Esophagus (tissue), 2 donors: ENCODE data around the gene PNPLA2. TPM values are rescaled to one million over a fixed set of nuclear protein-coding genes. Genes with fewer than 3 reads are reported as not detected.

Experiments used
- H3K27ac ChIP-seq, 2 donors: one replicate each; pipeline ENCODE4 v1.5.1; 2013; ENCODE audit warnings: low read depth in 2 of 2, mild to moderate bottlenecking in 2 of 2, inconsistent platforms in 1 of 2, low read length in 1 of 2, moderate library complexity in 1 of 2
- H3K27me3 ChIP-seq, 2 donors: one replicate each; pipeline ENCODE4 v1.6.1; 2013; ENCODE audit warnings: low read length in 2 of 2, control low read depth in 1 of 2, mild to moderate bottlenecking in 1 of 2; ENCODE audit not compliant: insufficient read depth in 2 of 2, control insufficient read depth in 1 of 2
- H3K36me3 ChIP-seq, 2 donors: one replicate each; pipeline ENCODE4 v1.6.1; 2013; ENCODE audit warnings: low read length in 1 of 2; ENCODE audit not compliant: control insufficient read depth in 2 of 2, insufficient read depth in 2 of 2
- H3K4me1 ChIP-seq, 2 donors: one replicate each; pipeline ENCODE4 v1.6.1; 2013; ENCODE audit warnings: low read length in 1 of 2; ENCODE audit not compliant: control insufficient read depth in 2 of 2, insufficient read depth in 2 of 2
- H3K4me3 ChIP-seq, 2 donors: one replicate each; pipeline ENCODE4 v1.5.1; 2013; ENCODE audit warnings: low read length in 2 of 2, mild to moderate bottlenecking in 2 of 2, low read depth in 1 of 2, moderate library complexity in 1 of 2
- H3K9me3 ChIP-seq, 2 donors: one replicate each; pipeline ENCODE4 v1.6.1; 2013; ENCODE audit warnings: mild to moderate bottlenecking in 2 of 2, low read depth in 1 of 2, low read length in 1 of 2, moderate library complexity in 1 of 2; ENCODE audit not compliant: control insufficient read depth in 2 of 2, insufficient read depth in 1 of 2
- WGBS, 2 donors: extraction: QIAGEN DNeasy Blood & Tissue Kit; methylation state at CpG; one replicate each; pipeline ENCODE4 v1.1.7; 2013; 5-methylcytosine and 5-hydroxymethylcytosine counted together
- polyA plus RNA-seq, 2 donors: library from polyadenylated mRNA; stranded (reverse); fragments of 200-250 nt; gene quantifications; one replicate each; pipeline ENCODE4 v1.2.3, GENCODE V29; 2013
- donor health status: healthy with polysubstance abuse.
- donor health status: Bipolar disorder and iron deficiency.

The PNPLA2 gene, protein sequence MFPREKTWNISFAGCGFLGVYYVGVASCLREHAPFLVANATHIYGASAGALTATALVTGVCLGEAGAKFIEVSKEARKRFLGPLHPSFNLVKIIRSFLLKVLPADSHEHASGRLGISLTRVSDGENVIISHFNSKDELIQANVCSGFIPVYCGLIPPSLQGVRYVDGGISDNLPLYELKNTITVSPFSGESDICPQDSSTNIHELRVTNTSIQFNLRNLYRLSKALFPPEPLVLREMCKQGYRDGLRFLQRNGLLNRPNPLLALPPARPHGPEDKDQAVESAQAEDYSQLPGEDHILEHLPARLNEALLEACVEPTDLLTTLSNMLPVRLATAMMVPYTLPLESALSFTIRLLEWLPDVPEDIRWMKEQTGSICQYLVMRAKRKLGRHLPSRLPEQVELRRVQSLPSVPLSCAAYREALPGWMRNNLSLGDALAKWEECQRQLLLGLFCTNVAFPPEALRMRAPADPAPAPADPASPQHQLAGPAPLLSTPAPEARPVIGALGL
- 10 to 100 TPM; 51.7 to 53.2 TPM for polyA plus RNA-seq

DNA sequence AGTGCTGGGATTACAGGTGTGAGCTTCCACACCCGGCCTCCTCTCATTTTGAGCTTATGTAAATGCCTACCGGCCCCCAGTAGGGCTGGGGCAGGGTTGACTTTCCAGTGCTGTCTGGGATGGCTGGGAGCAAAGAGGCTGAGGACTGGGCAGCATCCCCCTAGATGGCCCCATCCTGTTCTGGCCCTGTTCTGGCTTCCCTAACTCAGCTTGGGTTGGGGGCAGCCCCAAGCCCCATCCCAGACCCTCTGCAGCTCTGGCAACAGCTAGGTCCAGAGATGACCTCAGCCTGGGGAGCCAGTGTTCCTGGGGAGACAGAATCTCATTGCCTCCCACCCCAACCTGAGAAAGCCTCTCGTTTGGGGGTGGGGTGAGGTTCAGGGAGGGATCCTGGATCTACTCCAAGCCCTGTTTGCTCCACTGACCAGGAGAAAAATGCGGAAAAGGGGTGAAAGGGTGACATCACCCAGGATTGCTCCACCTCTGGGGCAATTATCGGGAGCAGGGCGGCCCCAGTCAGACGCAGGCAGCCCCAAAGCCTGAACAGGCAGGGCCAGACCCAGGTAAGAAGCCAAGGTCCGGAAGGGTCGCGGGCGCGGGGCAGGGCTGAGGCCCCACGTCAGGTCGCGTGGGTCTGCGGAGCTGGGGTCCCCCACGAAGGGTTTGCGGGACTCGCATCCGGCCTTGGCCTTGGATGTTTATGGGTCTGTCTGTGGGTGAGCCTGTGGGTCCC is at the start of gene PNPLA2:
Gene PNPLA2, plus strand, starts transcription at position 519 of the 733 bp plus-strand sequence. CDS start 805 bp downstream, outside the sequence.
- H3K27me3 ChIP-seq = no peaks in the 10 kb centered on the region
- peaks cover 8 to 9% of the 10 kb centered on the region in 2 donors for H3K36me3 ChIP-seq
- no peaks in the 10 kb centered on the region for H3K9me3 ChIP-seq
- H3K27ac ChIP-seq = peak within 1 kb of the TSS; percentile 93 to 98
- H3K4me3 ChIP-seq = peak within 1 kb of the TSS; percentile 78
- 17% methylated on average over 20 of the region's 20 CpGs for WGBS, 2 donors
- peaks cover 13 to 22% of the 10 kb centered on the region in 2 donors for H3K4me1 ChIP-seq

DNA sequence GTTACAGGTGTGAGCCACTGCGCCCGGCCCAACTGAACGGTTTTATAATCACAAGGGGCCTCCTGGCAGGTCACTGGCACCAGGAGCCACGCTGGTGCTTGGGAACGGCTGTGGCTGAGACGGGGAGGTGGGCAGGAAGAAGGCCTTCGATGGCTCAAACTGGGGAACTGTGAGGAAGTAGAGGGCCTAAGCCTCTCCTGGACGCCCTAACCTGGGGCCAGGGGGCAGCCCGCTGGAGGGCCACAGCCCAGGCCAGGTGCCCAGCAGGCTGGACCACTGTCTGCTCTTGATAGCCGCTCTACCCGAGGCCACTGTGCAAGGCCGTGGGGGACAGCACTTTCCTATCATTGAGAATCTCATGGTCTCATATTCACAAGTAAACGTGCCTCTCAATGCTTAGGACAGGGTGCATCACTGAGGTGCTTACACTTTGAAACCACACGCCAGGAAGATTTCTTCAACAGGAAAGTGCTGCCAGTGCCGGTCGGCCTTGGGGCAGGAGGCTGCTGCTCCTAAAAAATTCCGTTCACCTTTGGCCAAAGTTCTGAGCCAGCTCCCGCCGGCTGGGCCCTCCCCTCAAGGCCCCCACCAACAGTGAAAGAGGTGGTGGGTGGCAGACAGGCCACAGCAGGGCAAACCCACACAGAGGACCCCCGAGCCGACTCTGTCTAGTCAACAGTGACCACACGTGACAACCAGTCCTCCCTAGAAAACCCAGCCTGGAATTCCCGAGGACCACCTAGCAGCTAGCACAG is 48.6 kb upstream of the PNPLA2 start:
- Histone ChIP-seq H3K36me3 (peaks cover 20 to 58% of the 10 kb centered on the region in 2 donors), H3K4me3 (no peak overlapping the region), H3K27ac (no peak overlapping the region), H3K27me3 (no peaks in the 10 kb centered on the region), H3K4me1 (peaks cover 4 to 6% of the 10 kb centered on the region in 2 donors), H3K9me3 (no peaks in the 10 kb centered on the region)
- WGBS, 2 donors = 88 to 90% methylated on average over 23 of the region's 23 CpGs

DNA sequence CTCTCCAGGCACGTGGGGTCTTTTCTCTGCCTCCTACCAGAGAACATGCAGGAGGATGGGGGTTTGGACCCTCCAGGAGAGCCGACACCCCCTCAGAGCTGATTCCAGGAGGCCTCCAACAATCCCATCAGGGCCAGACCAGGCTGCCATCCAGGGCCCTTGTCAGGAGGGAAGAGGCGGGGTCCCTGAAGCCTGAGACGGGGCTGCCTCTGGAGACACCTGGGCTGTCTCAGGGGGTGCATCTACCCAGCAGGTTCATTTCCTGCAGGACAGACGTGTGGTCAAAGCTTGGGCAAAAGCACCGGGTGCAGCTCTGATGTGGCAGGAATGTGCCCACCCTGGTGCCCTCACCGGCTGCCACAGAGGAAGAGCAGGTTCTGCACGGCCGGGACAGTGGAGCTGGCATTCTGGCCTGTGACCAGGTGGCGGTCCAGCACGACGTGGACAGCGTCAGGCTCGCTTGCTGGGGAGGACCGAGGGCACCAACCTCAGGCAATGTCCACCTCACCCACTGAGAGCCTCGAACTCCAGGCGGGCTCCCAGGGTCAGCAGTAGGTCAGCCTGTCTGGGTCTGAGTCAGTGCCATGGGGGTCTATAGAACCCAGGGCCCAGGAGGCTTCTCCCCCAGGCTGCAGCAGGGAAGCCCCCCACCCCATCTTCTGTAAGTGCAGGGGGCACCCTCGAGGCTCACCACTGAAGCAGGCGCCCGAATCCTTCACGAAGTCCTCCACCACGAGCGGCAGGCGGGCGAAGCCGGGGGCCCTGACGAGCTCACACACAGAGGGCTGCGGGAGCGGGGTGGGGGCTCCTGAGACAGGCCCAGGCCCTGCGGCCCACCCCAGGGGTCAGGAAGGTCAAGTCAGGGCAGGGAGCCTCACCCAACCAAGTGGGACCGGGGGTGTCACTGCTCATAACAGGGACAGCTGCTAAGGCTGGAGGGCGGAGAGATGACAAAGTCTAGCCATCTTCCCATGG is 47.8 kb upstream of the PNPLA2 start:
- WGBS, 2 donors = 90 to 93% methylated on average over 31 to 32 of the region's 32 CpGs
- H3K27ac ChIP-seq = no peak overlapping the region
- no peaks in the 10 kb centered on the region for H3K9me3 ChIP-seq
- H3K4me3 ChIP-seq = no peak overlapping the region
- H3K4me1 ChIP-seq = peaks cover 10 to 12% of the 10 kb centered on the region in 2 donors
- no peaks in the 10 kb centered on the region for H3K27me3 ChIP-seq
- H3K36me3 ChIP-seq = peaks cover 20 to 58% of the 10 kb centered on the region in 2 donors

DNA sequence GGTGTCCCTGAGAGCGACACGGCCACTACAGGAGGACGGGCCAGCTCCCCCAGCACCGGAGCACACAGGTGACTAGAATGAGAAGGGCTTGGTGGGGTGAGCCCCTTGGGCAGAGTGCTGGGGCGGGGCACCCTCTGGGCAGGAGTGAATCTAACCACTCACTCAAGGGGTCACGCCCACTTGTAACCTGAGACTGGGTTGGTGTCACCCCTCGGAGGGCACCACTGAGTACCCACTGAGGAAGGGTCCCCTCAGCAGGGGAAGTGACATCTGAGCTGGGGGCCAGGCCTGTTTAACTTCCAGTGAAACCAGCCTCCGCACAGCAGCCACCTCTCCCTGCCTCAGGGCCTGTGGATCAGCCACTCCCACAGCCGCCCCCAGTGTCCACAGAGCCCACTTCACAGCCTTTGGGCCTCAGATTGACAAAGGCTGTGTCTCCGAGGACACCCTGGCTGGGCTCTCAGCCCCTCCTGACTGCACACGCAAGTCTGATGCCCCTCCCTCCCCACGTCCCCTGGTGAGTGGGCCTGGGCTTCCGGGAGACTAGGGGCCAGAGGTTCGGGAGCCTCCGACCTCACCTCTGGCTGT is 47.0 kb upstream of the PNPLA2 start:
- Histone ChIP-seq H3K4me1 (peaks cover 10 to 16% of the 10 kb centered on the region in 2 donors), H3K4me3 (no peak overlapping the region), H3K27me3 (no peaks in the 10 kb centered on the region), H3K27ac (no peak overlapping the region), H3K9me3 (no peaks in the 10 kb centered on the region), H3K36me3 (peaks cover 16 to 51% of the 10 kb centered on the region in 2 donors)
- WGBS, 2 donors = 79 to 86% methylated on average over 15 of the region's 15 CpGs

GRCh38 chr11:772429-773390 is 46.0 kb upstream of the PNPLA2 start:
- Histone ChIP-seq H3K27ac (no peak overlapping the region), H3K4me3 (no peak overlapping the region), H3K36me3 (peaks cover 16 to 44% of the 10 kb centered on the region in 2 donors), H3K4me1 (peaks cover 10 to 15% of the 10 kb centered on the region in 2 donors), H3K9me3 (no peaks in the 10 kb centered on the region), H3K27me3 (no peaks in the 10 kb centered on the region)
- 81 to 82% methylated on average over 34 of the region's 34 CpGs for WGBS, 2 donors

DNA sequence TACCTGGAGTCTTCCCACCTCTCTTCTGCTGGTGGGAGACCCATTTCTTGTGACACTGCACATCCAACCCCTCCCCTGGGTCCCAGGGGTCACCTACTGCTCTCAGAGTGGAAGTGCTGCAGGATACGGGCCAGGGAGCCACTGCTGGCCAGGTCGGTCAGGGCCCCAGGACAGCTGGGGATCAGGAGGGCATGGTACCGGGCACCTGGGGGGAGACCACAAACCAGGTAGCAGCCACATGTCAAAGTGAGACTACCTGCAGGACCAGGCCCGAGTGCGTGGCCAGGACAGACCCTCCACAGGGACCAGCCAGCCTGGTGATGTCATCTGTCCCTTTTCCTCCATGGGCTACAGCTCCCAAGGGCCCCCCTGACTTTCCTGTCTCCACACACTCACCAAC is 45.3 kb upstream of the PNPLA2 start:
- Histone ChIP-seq H3K4me1 (peaks cover 13 to 18% of the 10 kb centered on the region in 2 donors), H3K9me3 (no peaks in the 10 kb centered on the region), H3K4me3 (no peak overlapping the region), H3K36me3 (peaks cover 16 to 44% of the 10 kb centered on the region in 2 donors), H3K27ac (no peak overlapping the region), H3K27me3 (no peaks in the 10 kb centered on the region)
- WGBS, 2 donors = 89 to 91% methylated on average over 5 of the region's 5 CpGs

GRCh38 chr11:773830-774229 is 44.9 kb upstream of the PNPLA2 start:
- WGBS, 2 donors = 93 to 95% methylated on average over 9 of the region's 9 CpGs
- H3K4me3 ChIP-seq = no peak overlapping the region
- H3K36me3 ChIP-seq = peaks cover 16 to 44% of the 10 kb centered on the region in 2 donors
- peaks cover 13 to 20% of the 10 kb centered on the region in 2 donors for H3K4me1 ChIP-seq
- no peak overlapping the region for H3K27ac ChIP-seq
- H3K9me3 ChIP-seq = no peaks in the 10 kb centered on the region
- no peaks in the 10 kb centered on the region for H3K27me3 ChIP-seq
